ENCODE measurements around the gene HBD. TPM values are rescaled to one million over a fixed set of nuclear protein-coding genes. Genes with fewer than 3 reads are reported as not detected.

HBD gene
- total and polyA plus RNA-seq, 9 of the 15 experiments (the other 6 are each of a cell fraction or from before 2014, with no cell fraction given), result 11.8 to 169 (median 36.0) TPM

- POLR2A ChIA-PET, result interaction anchor here (1.0 to 1.6 kb wide), 2 partner anchors 9 to 30 kb away, joined by 4 to 5 read pairs; no protein-coding TSS in a partner anchor
- 18% methylated on average over 2 of the region's 2 CpGs for WGBS (ENCODE audit: insufficient coverage, low coverage, missing lambda C conversion rate)
- TF ChIP-seq MAFF (IDR thresholded peaks at IDR 0.05; ENCODE audit: low read length) (no peak), FOXK2 (conservative IDR thresholded peaks at IDR 0.05 in 1 of 2, IDR thresholded peaks at IDR 0.05 in 1 of 2; ENCODE audit: low read depth in 2 of 2) (peak in 1 of 2 experiments; percentile 43; a peak in 1 of 4 replicates), SUPT5H (IDR thresholded peaks at IDR 0.05) (no peak), THAP12 (CRISPR knock-in tag; IDR thresholded peaks at IDR 0.05) (no peak), EP400 (IDR thresholded peaks at IDR 0.05) (peak; percentile 16; the same call in 1 of the 2 replicates), KDM1A (IDR thresholded peaks at IDR 0.05) (peak; percentile 34 to 60; a peak in 3 of 4 replicates), JUND (IDR thresholded peaks at IDR 0.05; ENCODE audit: borderline replicate concordance, low read depth, low read length) (no peak), JUND (tag; IDR thresholded peaks at IDR 0.05; ENCODE audit: borderline replicate concordance, low read depth, low read length) (no peak), REST (IDR thresholded peaks at IDR 0.05; ENCODE audit: borderline replicate concordance) (no peak), REST (CRISPR knock-in tag; IDR thresholded peaks at IDR 0.05; ENCODE audit: low read depth) (no peak)
Measured at GRCh38 chr11:5238486-5238885, 4.2 kb upstream of the HBD start.

More at GRCh38 chr11:5238486-5238885, 4.2 kb upstream of the HBD start:
- H3K4me1 ChIP-seq (replicated peaks in 1 of 2; ENCODE audit: control insufficient read depth in 2 of 2, insufficient read depth in 2 of 2, low read length in 2 of 2), result peaks cover 11 to 47% of the 10 kb centered on the region in 2 experiments
- no peak for DNase-seq (ENCODE audit: extremely low read depth in 1 of 4, low spot score in 3 of 4)
- H3K9me3 ChIP-seq (replicated peaks; ENCODE audit: control insufficient read depth, insufficient read depth, low read depth, low read length), result no peaks in the 10 kb centered on the region
- in situ Hi-C loops (cut with MboI), result no loop called here
- H4K20me1 ChIP-seq (replicated peaks; ENCODE audit: control insufficient read depth, insufficient read depth, low read length), result no peaks in the 10 kb centered on the region
- peaks cover 41% of the 10 kb centered on the region for H3K79me2 ChIP-seq (ENCODE audit: control insufficient read depth, insufficient read depth, low read length)
- ATAC-seq, result no peak
- H3K9ac ChIP-seq (ENCODE audit: insufficient read depth in 1 of 2, low read depth in 2 of 2, low read length in 2 of 2), result no peak overlapping the region
- no TSS peak for BruUV-seq (replicated peaks)
- no peak overlapping the region for H3K4me3 ChIP-seq
- intact Hi-C loops (cut with micrococcal nuclease), result no loop called here
- FAIRE-seq, result no peak
- H3K4me2 ChIP-seq (ENCODE audit: insufficient read depth, low read length), result no peak overlapping the region
- H2AFZ ChIP-seq (ENCODE audit: low read depth, low read length), result no peak overlapping the region
- no peaks in the 10 kb centered on the region for H3K27me3 ChIP-seq (ENCODE audit: control insufficient read depth in 2 of 2, insufficient read depth in 2 of 2, low read length in 2 of 2)
- CTCF ChIA-PET (ENCODE audit: low intra/inter-chr PET ratio), result interaction anchor here (0.6 kb wide), 1 partner anchor 52 kb away, joined by 3 read pairs; no protein-coding TSS in a partner anchor
- H3K27ac ChIP-seq (ENCODE audit: extremely low read depth, low read depth, low read length), result no peak overlapping the region; the same call in 2 of the 3 replicates
- H3K36me3 ChIP-seq (ENCODE audit: control insufficient read depth, insufficient read depth, low read length), result peaks cover 2% of the 10 kb centered on the region; the same call in 2 of the 3 replicates
- no peaks in the 10 kb centered on the region for H3K9me1 ChIP-seq (ENCODE audit: control insufficient read depth, insufficient read depth, low read length)

Measured in K562 (cell line).